GM19455 (cell line): ENCODE data around the gene CD69.
"Not testable (repeated sequence)": the region's sequence is repeated elsewhere in the genome, so short reads cannot be mapped to it uniquely, and the experiment has no call there.

Source experiments
- ATAC-seq: cut with Tn5 transposase; IDR thresholded peaks from one replicate; pipeline ENCODE4 v1.9.1; 2021; ENCODE audit not compliant: unreplicated experiment

The CD69 gene

DNA sequence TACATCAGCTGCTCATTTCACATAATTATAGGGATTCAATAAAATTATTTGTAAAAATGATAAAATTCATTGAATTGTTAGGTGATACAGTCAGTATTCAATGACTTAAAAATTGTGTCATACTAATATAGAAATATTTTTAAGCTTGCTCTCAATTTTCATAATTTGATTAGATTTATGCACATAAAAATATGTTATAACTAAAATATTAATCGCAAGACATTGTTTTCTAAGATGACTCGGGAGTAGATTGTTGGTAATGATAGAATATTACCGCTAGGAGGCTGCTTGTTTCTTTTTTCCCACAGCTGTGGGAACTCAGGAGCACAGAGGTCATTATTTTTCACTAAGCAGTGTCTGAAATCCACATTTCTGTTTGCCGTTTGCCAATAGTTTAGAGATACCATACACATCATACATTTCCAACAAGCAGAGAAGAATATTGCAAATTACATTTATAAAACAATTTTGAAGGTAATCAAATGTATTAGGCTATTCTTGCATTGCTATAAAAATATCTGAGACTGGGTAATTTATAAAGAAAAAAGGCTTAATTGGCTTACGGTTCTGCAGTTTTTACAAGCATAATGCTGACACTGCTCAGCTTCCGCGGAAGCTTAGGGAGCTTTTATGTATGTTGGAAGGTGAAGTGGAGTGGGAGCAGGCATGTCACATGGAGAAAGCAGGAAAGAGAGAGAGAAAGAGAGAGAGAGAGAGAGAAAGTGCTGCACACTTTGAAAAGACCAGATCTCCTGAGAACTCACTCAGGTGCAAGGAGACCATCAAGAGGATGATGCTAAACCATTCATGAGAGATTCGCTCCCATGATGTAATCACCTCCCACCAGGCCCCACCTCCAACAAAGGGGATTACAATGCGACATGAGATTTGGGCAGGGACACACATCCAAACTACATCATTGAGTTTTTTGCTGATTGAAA, 9.2 kb downstream of the CD69 start:
- ATAC-seq = no peak

DNA sequence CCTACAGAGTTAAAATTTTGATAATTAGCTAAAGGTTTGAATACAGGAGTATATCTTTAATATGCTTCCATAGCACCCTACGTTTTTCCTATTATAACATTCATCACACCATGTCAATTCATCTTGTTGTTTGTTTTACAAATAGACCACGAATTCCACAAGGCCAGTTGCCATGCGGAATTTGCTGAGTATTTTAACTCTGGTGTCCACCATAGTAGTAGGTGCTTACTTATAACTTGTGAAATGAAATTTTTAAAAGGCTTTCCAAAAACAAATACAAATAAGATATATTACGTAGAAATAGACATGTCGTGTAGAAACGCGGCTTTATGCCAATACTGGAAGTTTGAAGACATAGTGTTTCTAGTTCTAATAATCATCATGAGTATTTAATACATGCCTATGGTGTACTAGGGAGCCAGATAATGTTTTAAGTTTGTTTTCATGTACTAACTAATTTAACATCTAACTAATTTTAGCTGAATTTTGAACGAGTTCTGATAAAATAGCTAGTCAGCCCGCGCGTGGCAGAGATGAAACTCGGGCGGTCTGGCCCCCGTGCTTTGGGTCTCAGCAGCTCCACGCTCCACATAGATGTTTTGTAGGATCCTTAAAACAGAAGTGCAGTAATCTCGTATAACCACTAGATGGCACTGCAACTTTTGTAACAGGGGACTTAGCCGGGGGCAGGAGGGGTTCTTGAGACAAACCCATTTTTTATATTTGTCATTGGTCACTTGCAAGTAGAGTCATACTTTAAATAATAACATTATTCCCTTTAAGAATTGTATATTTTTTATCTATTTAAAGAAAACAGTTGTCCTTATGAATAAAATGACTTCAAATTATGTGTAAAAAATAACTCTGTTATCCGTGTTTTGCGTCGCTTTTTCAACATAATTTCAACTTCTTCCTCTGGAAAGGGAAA, 10.2 kb downstream of the CD69 start:
- no peak for ATAC-seq

GRCh38 chr12:9749640-9750039, 11.1 kb downstream of the CD69 start:
- no peak for ATAC-seq

- ATAC-seq = no peak
Measured at GRCh38 chr12:9745199-9745598, 15.5 kb downstream of the CD69 start.

- no peak for ATAC-seq
Measured at GRCh38 chr12:9742661-9743060, 18.0 kb downstream of the CD69 start.

- peak; percentile 83 for ATAC-seq
Measured at GRCh38 chr12:9741726-9742125, 19.0 kb downstream of the CD69 start.

- ATAC-seq = no peak
Measured at GRCh38 chr12:9740106-9740750, 20.5 kb downstream of the CD69 start.

- ATAC-seq = not testable (repeated sequence)
Measured at GRCh38 chr12:9739404-9740105, 21.1 kb downstream of the CD69 start.

DNA sequence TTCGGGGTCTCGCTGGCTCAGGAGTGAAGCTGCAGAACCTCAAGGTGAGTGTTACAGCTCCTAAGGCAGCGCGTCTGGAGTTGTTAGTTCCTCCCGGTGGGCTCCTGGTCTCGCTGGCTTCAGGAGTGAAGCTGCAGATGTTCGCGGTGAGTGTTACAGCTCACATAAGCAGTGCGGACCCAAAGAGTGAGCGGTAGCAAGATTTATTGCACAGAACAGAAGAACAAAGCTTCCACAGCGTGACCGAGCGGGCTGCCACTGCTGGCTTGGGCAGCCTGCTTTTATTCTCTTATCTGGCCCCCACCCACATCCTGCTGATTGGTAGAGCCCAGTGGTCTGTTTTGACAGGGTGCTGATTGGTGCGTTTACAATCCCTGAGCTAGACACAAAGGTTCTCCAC, 21.8 kb downstream of the CD69 start:
- ATAC-seq = not testable (repeated sequence)

DNA sequence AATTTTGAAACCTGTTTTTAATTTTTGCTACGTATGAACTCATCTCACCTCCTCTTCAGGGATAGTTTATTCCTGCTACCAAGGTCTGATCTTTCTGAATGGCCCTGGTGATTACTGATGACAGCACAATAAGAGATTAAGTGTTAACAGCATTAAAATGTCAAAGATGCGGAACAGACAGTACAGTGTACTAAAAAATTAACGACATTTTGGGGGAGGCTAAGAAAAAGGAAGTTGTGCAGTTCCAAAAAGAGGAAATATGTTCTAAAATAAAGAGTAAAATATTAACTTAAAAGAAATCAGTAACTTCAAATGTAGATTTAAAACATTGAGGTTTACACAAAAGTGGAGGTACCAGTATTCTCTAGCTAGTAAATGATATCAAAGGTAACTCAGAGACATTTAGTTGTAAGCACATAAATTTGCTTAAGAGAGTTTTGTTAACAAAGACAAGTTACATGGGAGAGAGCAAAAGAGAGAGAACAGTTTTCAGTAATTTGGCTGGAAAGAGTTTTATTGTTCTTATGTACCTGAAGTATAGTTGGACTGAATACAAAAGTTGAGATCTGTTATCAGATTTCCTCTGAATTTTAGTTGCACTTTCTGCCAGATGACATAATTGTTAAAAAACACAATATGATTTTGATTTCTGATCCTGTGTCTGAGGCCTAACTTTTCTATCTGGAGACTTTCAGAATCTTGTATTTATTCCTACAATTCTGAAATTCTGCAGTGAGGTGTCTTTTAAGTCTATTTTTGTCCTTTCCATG, 23.6 kb downstream of the CD69 start:
- no peak for ATAC-seq

DNA sequence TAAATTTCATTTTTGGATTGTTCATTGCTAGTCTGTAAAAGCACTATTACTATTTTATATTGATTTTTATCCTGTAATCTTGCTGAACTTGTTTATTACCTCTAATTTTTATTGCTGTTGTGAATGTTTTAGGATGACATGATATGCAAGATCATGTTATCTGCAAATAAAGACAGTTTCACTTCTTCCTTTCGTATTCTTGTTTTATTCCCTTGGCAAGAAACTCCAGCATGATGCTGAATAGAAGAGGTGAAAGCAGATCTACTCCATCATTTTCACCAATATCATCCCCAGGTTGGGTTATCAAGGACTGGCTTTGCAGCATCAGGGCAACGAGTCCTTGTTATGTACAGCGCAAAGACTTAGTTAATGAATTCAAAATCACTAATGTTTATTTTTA, 25.1 kb downstream of the CD69 start:
- no peak for ATAC-seq

DNA sequence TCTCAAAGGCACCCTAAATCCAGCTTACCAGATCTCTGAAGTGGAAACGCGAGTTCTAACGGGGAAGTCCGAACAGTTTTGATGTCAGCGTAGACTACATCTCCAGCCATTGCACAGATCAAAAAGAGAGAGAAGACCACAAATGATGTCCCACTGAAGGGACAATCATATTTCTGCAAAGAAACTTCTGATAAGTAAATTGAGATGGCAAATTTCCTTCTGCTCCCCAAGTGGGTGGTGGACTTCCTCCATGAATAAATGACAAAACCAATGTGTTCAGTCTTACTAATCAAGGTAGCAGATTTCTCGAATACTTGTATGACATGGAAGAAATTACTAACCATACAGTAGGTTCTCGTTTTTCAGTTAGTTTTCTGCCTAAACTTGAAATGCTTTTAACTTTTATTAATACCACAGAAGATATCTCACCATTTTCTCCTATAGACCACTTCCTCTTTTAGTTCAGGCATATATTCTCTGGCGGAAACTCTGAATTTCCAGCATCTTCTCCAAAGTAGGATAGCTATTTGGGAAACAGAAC, 27.7 kb downstream of the CD69 start, which contains the start of gene CLECL1:
Gene CLECL1, minus strand, starts transcription at position 177 of the 541 bp plus-strand sequence.
- ATAC-seq = no peak

DNA sequence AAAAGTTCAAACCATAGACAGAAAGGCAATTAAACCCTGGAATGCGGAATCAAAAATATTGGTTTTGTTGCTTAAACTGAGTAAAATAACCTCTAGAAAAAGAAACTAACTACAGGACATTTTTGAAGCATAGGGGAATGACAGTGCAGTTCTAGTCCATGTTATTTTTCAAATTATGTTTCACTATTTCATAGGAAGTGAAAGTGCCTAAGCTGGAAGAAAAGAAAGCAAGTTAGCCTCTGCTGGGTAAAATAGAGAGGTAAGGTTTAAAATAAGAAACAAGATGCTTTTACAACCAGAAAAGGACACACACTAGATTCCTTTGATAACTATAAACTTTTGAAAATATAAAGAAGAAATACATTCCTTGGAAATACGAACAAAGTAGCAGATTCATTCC, 28.9 kb downstream of the CD69 start:
- peak; percentile 40 for ATAC-seq

DNA sequence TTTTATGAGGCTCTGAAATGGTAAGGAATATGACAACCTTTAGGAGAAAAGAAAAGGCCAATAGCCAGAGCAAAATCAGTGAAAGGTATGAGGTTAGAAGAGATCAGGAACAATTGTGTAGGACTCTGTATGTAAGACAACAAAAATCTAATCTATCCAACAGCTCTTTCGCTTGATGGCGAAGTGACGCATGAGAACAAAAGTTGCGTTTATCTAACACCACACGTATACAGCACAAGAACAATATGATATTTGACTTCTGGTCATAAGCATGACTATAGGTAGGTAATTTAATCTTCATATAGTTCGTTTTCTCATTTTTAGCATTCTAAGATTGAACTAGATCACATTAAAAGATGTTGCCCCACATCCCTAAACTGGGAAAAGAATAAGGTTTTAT, 29.3 kb downstream of the CD69 start:
- no peak for ATAC-seq

DNA sequence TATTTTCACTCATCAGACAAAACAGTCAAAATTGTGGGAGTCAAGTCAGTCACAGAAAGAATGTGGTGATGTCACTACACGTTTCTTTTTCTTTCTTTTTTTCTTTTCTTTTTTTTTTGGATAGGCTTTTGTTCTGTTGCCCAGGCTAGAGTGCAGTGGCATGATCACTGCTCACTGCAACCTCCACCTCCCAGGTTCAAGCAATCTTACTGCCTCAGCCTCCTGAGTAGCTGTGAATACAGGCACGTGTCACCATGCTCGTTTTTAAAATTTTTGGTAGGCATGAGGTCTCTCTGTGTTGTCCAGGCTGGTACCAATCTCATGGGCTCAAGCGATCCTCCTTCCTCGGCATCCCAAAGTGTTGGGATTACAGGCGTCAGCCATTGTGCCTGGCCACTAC, 30.1 kb downstream of the CD69 start:
- ATAC-seq = no peak

GRCh38 chr12:9730011-9730410, 30.7 kb downstream of the CD69 start:
- ATAC-seq = no peak

DNA sequence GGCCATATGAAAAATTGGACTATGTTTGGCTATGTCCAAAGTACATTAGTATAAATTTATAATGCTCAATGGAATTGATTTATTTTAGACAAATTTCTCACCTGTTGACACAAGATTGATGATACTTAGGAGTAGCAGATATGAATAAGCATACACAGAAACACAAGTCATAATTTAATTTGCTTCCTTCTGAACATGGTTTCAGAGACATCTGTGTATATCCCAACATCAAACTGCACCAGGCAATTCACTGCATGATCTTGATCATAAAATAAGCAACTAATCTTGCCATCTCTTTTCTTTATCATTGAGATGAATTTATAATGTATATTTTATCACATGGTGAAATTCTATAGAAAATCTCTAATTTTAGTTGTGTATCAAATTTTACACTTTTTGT, 31.6 kb downstream of the CD69 start:
- no peak for ATAC-seq

DNA sequence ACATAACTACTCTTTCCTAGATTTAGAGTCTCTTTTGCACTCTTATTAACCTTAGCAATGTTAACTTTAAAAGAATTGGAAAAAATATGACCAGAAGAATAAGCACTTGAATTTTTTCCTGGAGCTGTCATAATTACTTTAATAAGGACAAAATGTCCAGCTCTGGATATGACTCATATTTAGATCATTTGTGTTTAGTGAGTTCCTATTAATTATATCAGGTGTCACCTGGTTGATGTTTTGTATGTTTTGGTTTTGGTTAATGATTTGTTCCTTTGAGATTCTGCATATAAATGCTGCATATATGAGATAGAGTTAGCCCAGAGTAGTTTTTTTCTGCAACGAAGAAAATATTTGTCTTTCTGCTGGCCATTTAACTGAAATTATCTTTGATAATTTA, 32.9 kb downstream of the CD69 start:
- ATAC-seq = no peak

DNA sequence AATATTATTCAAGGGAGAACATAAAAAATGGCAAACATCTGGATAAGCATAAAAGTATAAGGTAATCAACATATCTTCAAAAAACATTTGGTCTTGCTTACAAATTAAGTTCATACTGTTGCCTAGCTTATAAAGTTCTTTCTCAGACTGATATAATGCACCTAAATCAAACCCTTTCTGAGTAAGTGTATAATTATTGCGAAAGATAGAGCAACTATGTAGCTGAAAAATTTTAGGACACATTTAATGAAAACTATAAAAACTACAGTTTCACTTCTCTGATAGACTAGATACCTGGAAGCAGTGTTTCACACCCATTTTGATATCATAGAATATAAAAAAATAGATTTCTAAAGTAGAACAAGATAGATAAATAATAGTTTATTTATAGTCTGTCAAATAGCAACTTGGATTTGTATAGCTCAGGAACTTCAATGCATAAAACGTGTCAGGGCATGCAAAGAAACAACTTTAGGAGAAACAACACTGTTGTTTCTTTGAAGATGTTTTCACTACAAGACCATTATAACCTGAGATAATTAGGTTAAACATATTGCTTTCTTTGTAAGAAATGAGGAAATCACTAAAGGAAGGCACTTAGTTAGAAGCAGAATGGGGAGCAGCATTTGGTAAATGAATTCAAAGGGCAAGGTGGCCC, 35.4 kb downstream of the CD69 start:
- ATAC-seq = no peak
